Smooth muscle cell of the brain vasculature (primary cell): ENCODE measurements around the gene SRSF4.
"Not testable (repeated sequence)": the region's sequence is repeated elsewhere in the genome, so short reads cannot be mapped to it uniquely, and the experiment has no call there.

Experiments
- DNase-seq: peaks from one replicate; pipeline ENCODE4 v3.0.0-alpha.2; 2012; ENCODE audit warnings: low read depth, low spot score

SRSF4 gene

GRCh38 chr1:29124366-29125236 lies 57.1 kb downstream of the SRSF4 start:
- peak; percentile 58 for DNase-seq

- no peak for DNase-seq
These were observed 57.8 kb downstream of the SRSF4 start, which contains the start of gene TMEM200B for GRCh38 chr1:29123887-29124365. Gene TMEM200B (minus strand): TSS chr1:29123903. CDS start chr1:29121828, 2,075 bp downstream.

- no peak for DNase-seq
These were observed 58.4 kb downstream of the SRSF4 start for GRCh38 chr1:29123053-29123886.

GRCh38 chr1:29122682-29123052 lies 59.0 kb downstream of the SRSF4 start:
- DNase-seq = no peak

GRCh38 chr1:29121936-29122681 lies 59.6 kb downstream of the SRSF4 start:
- DNase-seq = no peak

- no peak for DNase-seq
These were observed 60.2 kb downstream of the SRSF4 start for GRCh38 chr1:29121516-29121935.

- DNase-seq = no peak
These were observed 60.7 kb downstream of the SRSF4 start for GRCh38 chr1:29120947-29121485.

- no peak for DNase-seq
These were observed 61.3 kb downstream of the SRSF4 start for GRCh38 chr1:29120367-29120766.

GRCh38 chr1:29119121-29119929 lies 62.4 kb downstream of the SRSF4 start:
- no peak for DNase-seq

GRCh38 chr1:29117381-29117780 lies 64.3 kb downstream of the SRSF4 start:
- no peak for DNase-seq

- no peak for DNase-seq
These were observed 67.0 kb downstream of the SRSF4 start for GRCh38 chr1:29114654-29115053.

- DNase-seq = no peak
These were observed 68.1 kb downstream of the SRSF4 start for GRCh38 chr1:29113413-29114117.

GRCh38 chr1:29112705-29113412 lies 68.8 kb downstream of the SRSF4 start:
- no peak for DNase-seq

- not testable (repeated sequence) for DNase-seq
These were observed 73.7 kb downstream of the SRSF4 start for GRCh38 chr1:29108041-29108440.

GRCh38 chr1:29105822-29106221 lies 75.9 kb downstream of the SRSF4 start:
- no peak for DNase-seq

GRCh38 chr1:29100487-29100886 lies 81.2 kb downstream of the SRSF4 start:
- no peak for DNase-seq

GRCh38 chr1:29099286-29099685 lies 82.4 kb downstream of the SRSF4 start:
- no peak for DNase-seq
